NCI-H226 (cell line): ENCODE data around the gene ADAM17.
"Not testable (repeated sequence)": the region's sequence is repeated elsewhere in the genome, so short reads cannot be mapped to it uniquely, and the experiment has no call there.

Source experiments
- DNase-seq: peaks from one replicate; pipeline ENCODE4 v3.0.0-alpha.2; 2015

Gene ADAM17

GRCh38 chr2:9555297-9556120 is at the start of gene ADAM17:
Gene ADAM17 (minus strand): TSS chr2:9555830. CDS start chr2:9555605, 225 bp downstream.
- peak; percentile 98 for DNase-seq

- no peak for DNase-seq
Measured at GRCh38 chr2:9602412-9602811, 46.8 kb upstream of the ADAM17 start.

- DNase-seq, result no peak
Measured at GRCh38 chr2:9601397-9601796, 45.8 kb upstream of the ADAM17 start.

GRCh38 chr2:9599430-9599829 is 43.8 kb upstream of the ADAM17 start:
- no peak for DNase-seq

- DNase-seq, result no peak
Measured at GRCh38 chr2:9596621-9597311, 41.1 kb upstream of the ADAM17 start.

GRCh38 chr2:9595746-9596145 is 40.1 kb upstream of the ADAM17 start:
- DNase-seq, result no peak

- DNase-seq, result peak; percentile 55
Measured at GRCh38 chr2:9595256-9595655, 39.6 kb upstream of the ADAM17 start.

- peak; percentile 74 for DNase-seq
Measured at GRCh38 chr2:9594366-9595054, 38.9 kb upstream of the ADAM17 start.

GRCh38 chr2:9593925-9594324 is 38.3 kb upstream of the ADAM17 start:
- DNase-seq, result no peak

- DNase-seq, result no peak
Measured at GRCh38 chr2:9592699-9593098, 37.1 kb upstream of the ADAM17 start.

GRCh38 chr2:9590641-9591040 is 35.0 kb upstream of the ADAM17 start:
- no peak for DNase-seq

GRCh38 chr2:9586465-9586864 is 30.8 kb upstream of the ADAM17 start:
- DNase-seq, result no peak

GRCh38 chr2:9585486-9585885 is 29.9 kb upstream of the ADAM17 start:
- no peak for DNase-seq

GRCh38 chr2:9584902-9585301 is 29.3 kb upstream of the ADAM17 start:
- not testable (repeated sequence) for DNase-seq

GRCh38 chr2:9582624-9583023 is 27.0 kb upstream of the ADAM17 start:
- DNase-seq, result no peak

GRCh38 chr2:9578467-9579235 is 23.0 kb upstream of the ADAM17 start:
- DNase-seq, result no peak

GRCh38 chr2:9574331-9574730 is 18.7 kb upstream of the ADAM17 start:
- DNase-seq, result no peak

GRCh38 chr2:9573840-9574239 is 18.2 kb upstream of the ADAM17 start:
- no peak for DNase-seq

GRCh38 chr2:9573013-9573720 is 17.5 kb upstream of the ADAM17 start:
- peak; percentile 82 for DNase-seq

- DNase-seq, result no peak
Measured at GRCh38 chr2:9570182-9571060, 14.8 kb upstream of the ADAM17 start.
